ENCODE data around the gene TMEM150B.

TMEM150B gene

DNA sequence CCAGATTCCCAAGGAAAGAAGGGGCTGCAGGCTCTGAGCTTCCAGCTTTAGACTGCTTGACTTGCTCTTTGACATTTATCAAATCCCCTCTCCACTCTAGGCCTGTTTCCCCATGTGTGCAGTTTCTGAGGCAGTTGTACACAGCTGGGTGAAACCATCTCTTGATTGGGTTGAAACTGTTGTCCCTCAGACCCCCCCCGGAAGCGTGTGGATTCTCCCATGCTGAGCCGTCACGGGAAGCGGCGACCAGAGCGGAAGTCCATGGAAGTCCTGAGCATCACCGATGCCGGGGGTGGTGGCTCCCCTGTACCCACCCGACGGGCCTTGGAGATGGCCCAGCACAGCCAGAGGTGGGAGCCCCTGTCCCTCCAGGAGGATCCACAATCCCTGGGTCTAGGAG lies 21.7 kb downstream of the TMEM150B start:
- DNase-seq = no peak

DNA sequence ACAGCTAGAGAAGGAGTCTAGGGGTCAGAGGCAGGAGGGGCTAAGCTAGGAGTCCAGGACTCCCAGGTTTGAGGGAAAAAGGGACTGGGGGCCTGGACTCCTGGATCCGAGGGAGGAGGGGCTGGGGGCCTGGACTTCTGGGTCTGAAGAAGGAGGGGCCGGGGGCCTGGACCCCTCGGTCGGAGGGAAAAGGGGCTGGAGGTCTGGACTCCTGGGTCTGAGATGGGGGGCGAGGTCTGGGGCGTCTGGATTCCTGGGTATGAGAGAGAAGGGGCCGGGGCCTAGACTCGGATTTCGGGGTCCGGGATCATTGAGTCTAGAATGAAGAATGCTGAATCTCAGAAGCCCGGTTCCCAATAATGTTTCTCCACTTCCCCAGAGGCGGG lies 22.8 kb downstream of the TMEM150B start:
- DNase-seq = no peak

DNA sequence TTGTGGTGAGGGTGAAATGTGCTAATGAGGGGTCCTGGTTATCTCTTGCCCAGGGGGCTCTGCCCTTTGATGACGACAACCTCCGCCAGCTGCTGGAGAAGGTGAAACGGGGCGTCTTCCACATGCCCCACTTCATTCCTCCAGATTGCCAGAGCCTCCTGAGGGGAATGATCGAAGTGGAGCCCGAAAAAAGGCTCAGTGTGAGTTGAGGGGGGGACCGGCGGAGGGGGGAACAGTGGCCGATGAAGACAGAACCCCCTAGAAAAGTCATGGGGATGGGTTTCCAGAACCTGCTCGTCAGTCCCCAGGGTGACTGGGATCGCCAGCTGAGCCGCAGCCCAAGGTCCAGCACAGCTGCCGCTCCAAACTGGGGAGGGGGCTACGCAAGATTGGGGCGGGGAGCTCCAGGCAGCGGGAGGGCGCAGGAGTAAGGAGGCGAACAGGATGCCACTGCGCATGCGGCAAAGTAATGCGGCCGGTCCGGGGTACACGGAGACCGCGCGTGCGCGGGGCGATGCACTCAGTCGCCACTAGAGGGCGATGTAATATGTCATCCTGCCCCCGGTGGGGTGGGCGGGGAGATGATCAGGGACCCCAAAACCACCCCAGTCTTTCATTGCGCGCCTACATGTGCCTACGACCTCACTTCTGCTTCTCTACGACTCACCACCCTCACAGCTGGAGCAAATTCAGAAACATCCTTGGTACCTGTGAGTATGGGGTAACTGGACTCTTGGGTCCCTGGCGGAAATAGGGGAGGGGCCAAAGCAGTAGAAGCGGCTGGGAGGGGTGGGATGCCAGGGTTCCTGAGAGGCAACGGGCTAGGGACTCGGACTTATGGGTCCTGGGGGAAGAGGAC lies 23.5 kb downstream of the TMEM150B start:
- DNase-seq = peak; percentile 65

DNA sequence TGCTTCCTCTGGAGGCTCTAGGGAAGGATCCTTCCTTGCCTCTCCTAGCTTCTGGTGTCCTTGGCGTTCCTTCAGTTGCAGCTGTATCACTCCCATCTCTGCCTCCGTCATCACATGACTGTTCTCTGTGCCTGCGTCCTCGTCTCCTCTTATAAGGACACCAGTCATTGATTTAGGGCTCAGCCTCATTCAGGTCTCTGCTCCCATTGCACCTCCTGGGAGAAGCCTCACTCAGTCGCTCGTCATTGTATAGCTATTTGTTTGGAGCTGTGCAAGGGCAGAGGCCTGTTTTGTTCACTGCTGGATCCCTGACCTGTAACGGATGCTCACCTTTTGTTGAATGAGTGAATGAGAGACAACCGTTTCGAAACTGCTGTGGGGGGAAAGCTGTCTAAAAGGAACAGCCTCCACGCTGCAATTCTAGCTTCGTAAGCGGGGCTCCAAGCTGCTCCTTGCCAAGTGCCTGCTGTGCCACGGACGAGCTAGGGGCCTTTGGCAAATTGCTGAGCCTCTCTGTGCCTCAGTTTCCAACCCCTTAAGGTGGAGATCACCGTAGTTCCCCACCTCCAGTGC lies 24.2 kb downstream of the TMEM150B start:
- DNase-seq = no peak

DNA sequence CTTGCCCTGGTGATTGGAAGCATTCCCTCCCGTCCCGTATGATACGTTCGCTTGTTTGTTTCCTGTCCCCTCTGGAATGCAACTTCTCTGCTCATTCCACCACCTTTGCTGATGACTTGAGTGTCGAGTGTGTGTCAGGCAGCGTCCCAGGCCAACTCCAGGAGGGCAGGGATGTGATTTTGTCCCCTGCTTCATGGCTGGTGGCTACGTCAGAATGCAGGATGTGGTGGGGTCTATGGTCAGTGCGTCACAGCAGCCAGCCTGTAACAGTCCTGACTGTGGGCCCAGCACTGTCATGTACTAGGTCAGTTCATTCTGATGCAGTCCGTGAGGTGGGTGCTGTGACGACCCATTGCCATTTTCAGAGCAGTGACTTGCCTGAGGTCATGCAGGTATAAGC lies 25.1 kb downstream of the TMEM150B start:
- DNase-seq = no peak

DNA sequence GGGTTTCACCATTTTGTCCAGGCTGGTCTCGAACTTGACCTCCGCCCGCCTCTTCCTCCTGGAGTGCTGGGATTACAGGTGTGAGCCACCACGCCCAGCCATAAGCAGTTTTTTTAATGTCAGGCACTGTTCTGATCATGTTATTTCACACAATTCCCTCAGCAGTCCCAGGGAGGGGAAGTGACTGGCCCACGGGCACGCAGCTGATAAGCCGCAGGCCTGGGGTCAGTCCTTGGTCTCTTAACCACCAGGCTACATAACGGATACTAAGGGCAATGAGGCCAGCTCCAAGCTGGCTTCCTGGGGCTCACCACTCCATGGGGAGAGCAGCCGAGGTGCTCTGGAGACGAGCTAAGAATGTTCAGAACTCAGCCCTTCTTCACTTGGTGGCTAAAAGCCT lies 27.9 kb downstream of the TMEM150B start:
- no peak for DNase-seq

DNA sequence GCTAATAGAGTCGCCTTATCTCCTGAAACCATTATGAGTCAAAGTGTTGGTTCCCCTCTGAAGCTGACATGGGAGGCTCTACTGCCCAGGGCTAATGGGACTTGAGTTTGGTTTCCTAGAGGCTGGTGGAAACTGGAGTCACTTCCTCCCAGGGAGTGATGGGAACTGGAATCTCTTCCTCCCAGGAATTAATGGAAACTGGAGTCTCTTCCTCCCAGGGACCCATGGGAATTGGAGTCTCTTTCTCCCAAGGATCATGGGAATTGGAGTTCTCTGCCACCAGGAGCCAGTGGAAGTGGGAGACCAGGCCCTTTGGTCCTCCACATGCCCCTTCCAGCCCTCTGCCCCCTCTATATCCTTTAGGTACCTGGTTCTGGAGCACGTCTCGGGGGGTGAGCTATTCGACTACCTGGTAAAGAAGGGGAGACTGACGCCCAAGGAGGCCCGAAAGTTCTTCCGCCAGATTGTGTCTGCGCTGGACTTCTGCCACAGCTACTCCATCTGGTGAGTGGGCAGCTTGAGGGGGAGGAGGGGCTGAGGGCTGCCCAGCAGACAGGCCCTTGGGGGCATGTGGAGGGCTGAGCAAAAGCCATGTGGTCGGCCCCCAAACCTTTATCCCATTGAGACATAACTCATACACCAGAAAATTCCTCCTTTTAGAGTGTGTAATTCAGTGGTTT lies 35.9 kb downstream of the TMEM150B start:
- no peak for DNase-seq

DNA sequence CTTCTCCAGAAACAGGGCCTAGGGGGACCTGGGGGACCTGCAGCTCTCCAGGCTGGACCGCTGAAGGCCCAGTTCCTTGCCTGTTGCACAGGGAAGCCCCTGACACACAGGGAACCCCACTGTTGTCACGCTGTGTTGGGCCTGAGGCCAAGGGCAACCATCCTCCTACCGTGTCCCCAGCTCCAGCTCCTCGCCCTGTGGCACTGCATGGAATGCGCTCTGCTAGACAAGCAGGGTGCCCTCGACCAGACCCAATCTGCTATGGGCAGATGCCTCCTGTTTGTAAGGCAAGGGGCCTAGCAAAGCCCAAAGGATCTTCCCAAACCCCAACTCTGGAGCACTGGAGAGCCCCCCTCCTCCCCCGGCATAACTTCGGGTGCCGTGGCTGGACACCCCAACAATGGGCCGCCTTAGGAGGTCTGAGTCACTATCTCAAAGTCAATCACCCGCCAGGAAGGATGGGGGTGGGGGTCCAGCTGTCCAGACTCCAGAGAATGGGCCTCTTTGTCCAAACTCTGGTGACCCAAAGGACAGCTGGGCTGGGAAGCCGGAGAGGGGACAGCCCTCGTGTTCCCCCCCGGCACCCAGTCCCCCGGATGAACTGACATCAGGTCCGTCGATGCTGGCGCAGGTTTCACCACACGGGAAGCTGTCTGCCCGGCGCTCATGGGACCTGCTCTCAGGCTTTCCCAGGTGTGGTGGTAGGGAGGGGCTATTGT lies 37.6 kb downstream of the TMEM150B start:
- no peak for DNase-seq

DNA sequence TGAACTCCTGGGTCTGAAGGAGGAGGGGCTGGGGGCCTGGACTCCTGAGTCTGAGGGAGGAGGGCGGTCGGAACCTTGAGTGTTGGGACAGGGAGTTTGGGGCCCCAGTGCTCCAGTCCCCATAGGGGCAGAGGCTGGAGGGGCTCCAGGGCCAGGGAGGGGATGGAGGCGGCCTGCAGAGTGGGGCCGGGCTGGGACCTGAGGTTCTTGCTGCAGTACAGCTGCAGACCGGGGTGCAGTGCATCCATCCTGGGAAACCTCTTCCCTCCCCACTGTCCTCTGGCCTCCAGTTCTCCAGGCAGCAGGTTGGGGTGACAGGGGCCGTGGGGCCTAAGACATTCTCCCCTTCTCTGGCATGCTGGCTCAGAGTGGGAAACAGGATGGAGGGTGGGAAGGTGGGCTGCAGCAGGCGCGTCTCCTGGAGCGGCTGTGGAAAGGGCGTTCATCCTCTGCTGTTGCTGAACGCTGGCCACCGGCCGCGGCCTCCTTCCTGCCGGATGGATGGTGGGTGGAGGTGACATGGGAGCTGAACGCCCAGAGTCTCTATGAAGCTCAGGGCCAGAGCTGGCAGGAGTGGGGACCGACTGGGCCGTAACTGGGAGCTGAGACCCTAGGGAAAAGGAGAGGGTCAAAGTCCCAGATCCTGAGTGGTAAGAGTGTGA lies 39.8 kb downstream of the TMEM150B start:
- DNase-seq = no peak

DNA sequence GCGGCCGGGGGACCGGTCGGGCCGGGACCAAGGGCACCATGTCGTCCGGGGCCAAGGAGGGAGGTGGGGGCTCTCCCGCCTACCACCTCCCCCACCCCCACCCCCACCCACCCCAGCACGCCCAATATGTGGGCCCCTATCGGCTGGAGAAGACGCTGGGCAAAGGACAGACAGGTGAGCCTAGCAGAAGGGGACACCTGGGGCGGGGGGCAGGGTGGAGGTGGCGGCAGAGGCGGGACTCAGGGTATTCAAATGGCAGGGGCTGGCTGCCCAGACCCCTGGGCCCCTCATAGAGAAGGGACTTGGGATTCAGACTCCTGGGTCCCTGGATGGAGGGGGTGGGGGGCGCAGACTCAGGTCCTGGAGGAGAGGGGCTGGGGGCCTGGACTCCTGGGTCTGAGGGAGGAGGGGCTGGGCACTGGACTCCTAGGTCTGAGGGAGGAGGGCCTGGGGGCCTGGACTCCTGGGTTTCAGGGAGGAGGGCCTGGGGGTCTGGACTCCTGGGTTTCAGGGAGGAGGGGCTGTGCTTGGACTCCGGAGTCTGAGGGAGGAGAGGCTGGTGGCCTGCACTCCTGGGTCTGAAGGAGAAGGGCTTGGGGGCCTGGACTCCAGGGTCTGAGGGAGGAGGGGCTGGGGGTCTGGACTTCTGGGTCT lies 40.6 kb downstream of the TMEM150B start:
- DNase-seq = peak; percentile 24

DNA sequence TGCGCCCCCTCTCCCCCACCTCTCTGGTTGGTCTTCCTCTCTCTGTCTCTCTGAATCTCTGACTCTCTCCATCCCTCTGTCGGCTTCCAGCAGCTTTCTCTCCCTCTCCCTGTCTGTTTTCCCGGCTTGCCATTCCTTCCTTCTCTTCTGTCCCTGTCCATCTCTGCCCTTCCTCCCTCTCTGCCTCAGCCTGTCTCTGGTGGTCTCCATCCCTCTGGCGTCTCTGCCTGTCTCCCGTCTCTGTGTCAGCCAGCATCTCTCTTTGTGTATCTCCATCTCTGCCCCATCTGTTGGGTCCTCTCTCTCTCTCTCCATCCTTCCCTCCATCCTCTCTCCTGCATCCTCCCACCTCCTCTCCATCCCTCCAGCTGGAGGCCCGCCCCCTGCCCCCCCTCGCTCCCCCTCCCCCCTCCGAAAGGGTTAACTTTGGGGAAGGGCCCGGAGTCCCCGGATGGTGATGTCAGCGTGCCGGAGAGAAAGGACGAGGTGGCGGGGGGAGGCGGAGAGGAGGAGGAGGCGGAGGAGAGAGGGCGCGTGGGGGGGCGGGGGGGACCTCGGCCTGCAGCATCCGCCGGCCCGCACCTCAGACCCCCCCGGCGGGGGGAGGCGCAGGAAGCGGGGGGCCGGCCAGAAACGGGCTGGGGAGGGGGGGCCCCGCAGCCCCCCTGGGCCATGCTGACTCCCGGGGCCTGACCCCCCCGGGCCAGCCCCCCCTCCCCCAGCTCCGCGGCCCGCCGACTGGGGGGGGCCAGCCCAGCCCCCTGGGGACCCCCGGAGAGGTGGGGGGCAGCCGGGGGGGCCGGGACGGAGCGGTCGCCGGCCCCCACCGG lies 41.4 kb downstream of the TMEM150B start, which contains the start of gene BRSK1:
Gene BRSK1, plus strand, starts transcription at position 450 of the 830 bp plus-strand sequence. CDS start 446 bp downstream, outside the sequence.
- peak; percentile 79 for DNase-seq

DNA sequence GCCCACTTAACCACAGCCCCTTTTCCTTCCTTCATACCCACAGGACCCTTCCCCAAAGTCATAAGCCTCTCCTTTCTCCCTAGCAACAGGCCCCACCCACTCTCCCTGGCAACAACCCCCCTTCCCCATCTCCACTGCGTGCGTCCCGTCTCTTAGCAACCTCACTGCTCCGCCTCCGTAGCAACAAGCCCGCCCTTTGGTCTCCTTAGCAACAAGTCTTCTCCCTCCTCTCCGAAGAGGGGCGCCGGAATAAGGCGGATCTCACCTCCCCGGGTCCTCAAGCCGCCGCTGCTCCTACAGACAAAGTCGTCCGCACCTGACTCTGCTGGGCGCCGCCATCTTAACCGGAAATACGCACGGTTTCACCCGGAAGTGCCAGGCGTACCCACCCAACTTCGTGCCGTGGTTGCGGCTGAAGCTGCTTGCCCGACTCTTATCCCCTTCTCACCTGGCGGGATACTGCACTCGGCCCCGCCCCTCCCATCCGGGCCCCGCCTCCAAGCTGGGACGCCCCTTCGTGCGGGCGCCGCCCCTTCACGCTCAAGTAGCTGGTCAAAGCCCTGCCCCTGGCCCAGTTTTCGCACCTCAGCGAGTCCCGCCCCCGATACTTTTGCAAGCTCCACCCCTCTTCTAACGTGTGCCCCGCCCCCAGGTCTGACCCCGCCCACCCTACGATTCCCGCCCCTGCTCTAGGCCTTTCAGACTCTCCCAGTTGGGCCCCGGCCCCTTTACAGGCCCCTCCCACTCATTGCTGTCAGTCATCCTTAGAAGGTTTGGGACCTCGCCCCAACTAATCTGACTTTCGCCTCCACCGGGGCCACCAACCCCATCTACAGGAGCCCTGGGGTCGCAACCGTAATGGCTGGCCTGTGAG lies 45.1 kb downstream of the TMEM150B start, which contains the start of gene HSPBP1:
Gene HSPBP1, minus strand, starts transcription at position 341 of the 874 bp plus-strand sequence. CDS start 502 bp downstream, outside the sequence.
- DNase-seq = peak; percentile 96

DNA sequence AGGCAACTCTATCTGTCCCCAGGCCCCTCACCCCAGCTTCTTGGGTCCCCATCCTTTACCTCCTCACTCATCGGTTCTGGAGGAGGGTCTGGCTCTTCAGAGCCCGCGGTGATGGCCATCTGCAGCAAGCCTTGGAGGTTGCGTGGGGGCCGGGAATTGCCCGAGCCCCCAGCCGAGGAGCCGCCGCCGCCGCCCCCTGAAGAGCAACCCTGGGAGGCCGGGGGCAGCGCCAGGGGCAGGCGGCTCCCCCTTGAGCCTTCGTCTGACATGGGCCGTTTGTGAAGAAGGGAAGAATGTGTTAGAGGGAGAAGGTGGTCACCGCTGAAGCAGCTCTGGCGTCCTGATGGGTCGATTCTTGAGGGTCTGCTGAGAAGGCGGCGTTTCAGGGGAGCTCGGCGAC lies 45.8 kb downstream of the TMEM150B start:
- no peak for DNase-seq

DNA sequence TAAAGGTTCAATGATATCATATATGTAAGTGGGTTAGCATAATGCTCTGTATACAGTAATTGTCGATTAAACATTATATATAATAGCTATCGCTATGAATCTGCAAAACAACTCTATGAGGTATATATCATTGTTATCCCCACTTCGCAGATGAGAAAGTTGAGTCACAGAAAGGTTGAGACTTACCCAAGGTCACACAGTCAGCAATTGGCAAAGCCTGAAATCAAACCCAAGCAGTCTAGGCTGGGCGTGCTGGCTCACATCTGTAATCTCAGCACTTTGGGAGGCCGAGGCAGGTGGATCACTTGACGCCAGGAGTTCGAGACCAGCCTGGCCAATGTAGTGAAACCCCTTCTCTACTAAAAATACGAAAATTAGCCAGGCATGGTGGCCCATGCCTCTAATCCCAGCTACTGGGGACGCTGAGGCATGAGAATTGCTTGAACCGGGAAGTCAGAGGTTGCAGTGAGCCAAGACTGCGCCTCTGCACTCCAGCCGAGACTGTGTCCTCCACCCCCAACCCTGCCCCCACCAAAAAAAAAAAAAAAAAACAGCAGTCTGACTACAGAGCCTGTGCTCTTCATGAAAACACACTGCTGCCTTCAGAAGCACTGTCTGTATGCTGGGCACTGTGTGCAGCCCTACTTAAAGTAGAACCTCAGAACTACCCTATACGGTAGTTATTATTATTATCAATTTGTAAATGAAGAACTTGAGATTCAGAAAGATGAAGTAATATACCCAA lies 46.6 kb downstream of the TMEM150B start:
- no peak for DNase-seq

DNA sequence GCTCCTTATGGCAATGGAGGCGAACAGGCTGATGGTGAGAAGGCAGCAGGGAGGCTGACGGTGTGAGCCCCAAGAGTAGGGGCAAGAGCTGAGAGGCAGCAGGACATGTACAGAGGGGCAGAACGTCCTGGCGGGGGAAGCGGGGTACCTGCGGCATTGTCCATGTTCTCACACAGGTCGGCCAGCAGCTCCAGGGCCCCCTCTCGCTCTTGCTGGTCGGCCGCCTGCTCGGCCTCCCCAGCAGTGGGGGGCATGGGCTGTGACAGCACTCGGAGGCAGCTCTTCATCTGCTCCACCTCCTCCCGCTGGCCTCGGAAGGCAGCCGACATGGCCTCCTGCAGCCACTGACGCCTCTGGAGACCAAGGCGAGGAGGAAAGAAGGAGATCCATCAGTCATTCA lies 47.6 kb downstream of the TMEM150B start:
- no peak for DNase-seq

DNA sequence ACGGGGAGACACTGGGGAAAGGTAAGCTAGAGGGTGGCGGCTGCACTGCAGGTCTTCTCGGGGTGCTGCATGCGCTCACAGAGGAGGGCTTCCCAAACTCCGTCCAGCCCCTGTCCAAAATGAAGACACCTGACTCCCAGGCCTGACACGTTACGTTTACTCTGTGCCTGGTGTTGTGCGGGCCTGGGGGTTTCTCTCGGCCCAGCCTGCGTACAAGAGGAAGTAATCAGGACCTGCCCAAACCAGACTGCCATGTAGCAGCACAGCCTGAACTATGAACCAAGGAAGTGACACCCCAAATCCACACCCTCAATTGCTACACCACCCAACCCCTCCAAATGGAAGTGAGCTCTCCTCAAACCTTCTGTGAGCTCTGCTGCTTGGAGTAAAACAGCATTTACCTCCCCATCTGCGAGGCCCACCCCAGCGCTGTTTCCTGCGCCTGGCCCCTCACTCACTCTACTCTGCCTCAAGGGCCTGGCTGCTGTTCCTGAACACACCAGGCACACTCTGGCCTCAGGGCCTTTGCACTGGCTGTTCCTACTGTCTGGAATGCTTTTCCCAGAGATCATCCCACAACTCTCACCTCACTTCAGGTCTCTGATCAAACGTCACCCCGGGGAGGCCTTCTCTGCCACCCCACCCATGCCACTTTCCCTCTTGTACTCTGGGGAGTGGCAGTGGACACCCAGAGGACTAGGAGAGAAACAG lies 48.3 kb downstream of the TMEM150B start:
- no peak for DNase-seq

DNA sequence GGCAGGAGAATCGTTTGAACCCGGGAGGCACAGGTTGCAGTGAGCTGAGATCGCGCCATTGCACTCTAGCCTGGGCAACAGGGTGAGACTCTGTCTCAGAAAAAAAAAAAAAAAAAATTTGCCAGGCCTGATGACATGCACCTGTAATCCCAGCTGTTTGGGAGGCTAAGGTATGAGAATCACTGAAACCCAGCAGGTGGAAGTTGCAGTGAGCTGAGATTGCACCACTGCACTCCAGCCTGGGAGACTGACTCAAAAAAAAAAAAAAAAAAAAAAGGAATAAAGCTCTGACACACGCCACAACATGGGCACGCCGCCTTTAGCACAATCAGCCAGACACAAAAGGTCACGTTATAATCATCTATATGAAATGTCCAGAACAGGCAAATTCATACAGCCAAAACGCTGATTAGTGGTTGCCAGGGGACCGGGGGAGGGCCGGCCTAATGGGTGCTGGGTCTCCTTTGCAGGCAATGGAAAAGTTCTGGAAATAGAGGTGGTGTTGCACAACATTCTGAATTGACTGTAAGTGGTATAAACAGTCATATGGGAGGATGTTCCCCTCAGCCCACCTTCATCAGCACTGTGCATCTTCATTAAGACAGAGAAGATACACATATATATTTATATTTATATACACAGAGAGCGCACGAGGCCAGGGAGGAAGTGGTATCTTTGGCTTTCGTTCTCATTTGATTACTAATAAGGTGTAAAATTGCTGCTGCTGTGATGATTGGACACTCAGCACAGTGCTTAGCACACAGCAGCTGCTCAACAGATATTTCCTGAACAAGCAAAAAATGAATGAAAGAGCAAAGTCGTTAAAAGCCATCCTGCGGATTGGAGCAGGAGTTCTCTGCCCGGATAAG lies 49.1 kb downstream of the TMEM150B start:
- DNase-seq = no peak

Data from COR-L47 (cell line).